Liver (tissue), 3 donors: Measurements from ENCODE around the gene HTR2B.

Source experiments
- ATF3 ChIP-seq: IDR thresholded peaks from 2 replicates; pipeline ENCODE4 v1.6.1; 2016; ENCODE audit warnings: antibody characterized with exemption
- CTCF ChIP-seq: fragments of 150-350 bp; IDR thresholded peaks from 2 replicates; pipeline ENCODE4 v1.5.1; 2017; ENCODE audit warnings: improper control_type of control experiment, low read depth, low read length; ENCODE audit not compliant: missing input control
- GABPA ChIP-seq, 2 donors: IDR thresholded peaks in 1 of 2; conservative IDR thresholded peaks in 1 of 2; 2 replicates each; pipeline ENCODE4 v1.6.1; 2016; ENCODE audit warnings: antibody characterized with exemption in 2 of 2, mild to moderate bottlenecking in 1 of 2, moderate library complexity in 1 of 2
- HNF4A ChIP-seq, 2 donors: conservative IDR thresholded peaks; 2 replicates each; pipeline ENCODE4 v1.6.1; 2016; ENCODE audit warnings: antibody characterized with exemption in 2 of 2, mild to moderate bottlenecking in 2 of 2
- HNF4G ChIP-seq: IDR thresholded peaks from 2 replicates; pipeline ENCODE4 v1.6.1; 2016; ENCODE audit warnings: antibody characterized with exemption
- JUND ChIP-seq, 2 donors: IDR thresholded peaks; 2 replicates each; pipeline ENCODE4 v1.6.1; 2016; ENCODE audit warnings: antibody characterized with exemption in 2 of 2
- RXRA ChIP-seq, 2 donors: IDR thresholded peaks; 2 replicates each; pipeline ENCODE4 v1.6.1; 2017 to 2018; ENCODE audit warnings: antibody characterized with exemption in 2 of 2, mild to moderate bottlenecking in 1 of 2
- TAF1 ChIP-seq: conservative IDR thresholded peaks from 2 replicates; pipeline ENCODE4 v1.6.1; 2016; ENCODE audit warnings: antibody characterized with exemption, mild to moderate bottlenecking
- donor health status: healthy.
- donor health status: healthy.

GRCh38 chr2:231127936-231128335, 3.1 kb upstream of the HTR2B start:
- TF ChIP-seq CTCF (no peak), RXRA (IDR thresholded peaks at IDR 0.05) (no peak), HNF4G (no peak), GABPA (IDR thresholded peaks at IDR 0.05 in 1 of 2, conservative IDR thresholded peaks at IDR 0.05 in 1 of 2) (no peak), HNF4A (conservative IDR thresholded peaks at IDR 0.05) (no peak), ATF3 (no peak), TAF1 (no peak), JUND (IDR thresholded peaks at IDR 0.05) (no peak)
